DND-41 (cell line): ENCODE results near the gene MACROD2.

Experiments
- ATAC-seq: fragments of 200-7000 bp; cut with Tn5 transposase; 3 replicates; pipeline ENCODE4 v1.9.1; 2021; ENCODE audit warnings: low read depth; ENCODE audit not compliant: insufficient read depth
- DNase-seq: peaks from one replicate; pipeline ENCODE4 v3.0.0-alpha.2; 2020
- H2AFZ ChIP-seq: 2 replicates; pipeline ENCODE4 v1.6.0; 2012; ENCODE audit warnings: low read depth, low read length
- H3K27ac ChIP-seq: 2 replicates; pipeline ENCODE4 v1.5.1; 2012; ENCODE audit warnings: low read length, inconsistent platforms
- H3K27me3 ChIP-seq: fragments of 200-600 bp; sonication (generic); 2 replicates; pipeline ENCODE4 v1.6.0; 2012; ENCODE audit warnings: low read length, mild to moderate bottlenecking, inconsistent platforms; ENCODE audit not compliant: insufficient read depth, poor library complexity
- H3K36me3 ChIP-seq: 2 replicates; pipeline ENCODE4 v1.5.1; 2012; ENCODE audit warnings: low read length, inconsistent platforms; ENCODE audit not compliant: insufficient read depth
- H3K4me1 ChIP-seq: 2 replicates; pipeline ENCODE4 v1.5.1; 2012; ENCODE audit warnings: mild to moderate bottlenecking, low read length; ENCODE audit not compliant: insufficient read depth
- H3K4me2 ChIP-seq: 2 replicates; pipeline ENCODE4 v1.6.0; 2012; ENCODE audit warnings: mild to moderate bottlenecking, moderate library complexity, low read length, inconsistent platforms; ENCODE audit not compliant: insufficient read depth
- H3K4me3 ChIP-seq, 2 experiments: fragments of 200-600 bp in 1 of 2; shearing (Covaris generic) in 1 of 2; 2 replicates each; pipeline ENCODE4 v1.5.1; 2012 to 2016; ENCODE audit warnings: inconsistent platforms in 2 of 2, low read length in 2 of 2, mild to moderate bottlenecking in 2 of 2, low read depth in 1 of 2, moderate library complexity in 1 of 2
- H3K79me2 ChIP-seq: 2 replicates; pipeline ENCODE4 v1.6.0; 2012; ENCODE audit warnings: low read length, inconsistent platforms; ENCODE audit not compliant: insufficient read depth
- H3K9ac ChIP-seq: 2 replicates; pipeline ENCODE4 v1.6.0; 2012; ENCODE audit warnings: low read depth, mild to moderate bottlenecking, inconsistent platforms, low read length, moderate library complexity
- H3K9me3 ChIP-seq: 2 replicates; pipeline ENCODE4 v1.5.1; 2012; ENCODE audit warnings: low read length, moderate library complexity, mild to moderate bottlenecking, inconsistent platforms; ENCODE audit not compliant: insufficient read depth, severe bottlenecking
- H4K20me1 ChIP-seq: 2 replicates; pipeline ENCODE4 v1.6.0; 2012; ENCODE audit warnings: low read length; ENCODE audit not compliant: insufficient read depth
- CTCF ChIP-seq: IDR thresholded peaks from 2 replicates; pipeline ENCODE4 v1.5.1; 2012; ENCODE audit warnings: borderline replicate concordance, low read length, moderate library complexity, mild to moderate bottlenecking; ENCODE audit not compliant: poor library complexity, severe bottlenecking; ENCODE audit errors: extremely low read depth
- EZH2 ChIP-seq: IDR thresholded peaks from 3 replicates; pipeline ENCODE4 v1.6.1; 2012; ENCODE audit warnings: borderline replicate concordance, low read depth, mild to moderate bottlenecking, moderate library complexity, low read length, inconsistent platforms; ENCODE audit not compliant: severe bottlenecking

Gene MACROD2

GRCh38 chr20:16062661-16063581 lies 2067.6 kb downstream of the MACROD2 start:
- no peaks in the 10 kb centered on the region for H3K4me1 ChIP-seq
- no peak overlapping the region for H3K4me3 ChIP-seq
- TF ChIP-seq EZH2 (no peak), CTCF (no peak)
- H3K27me3 ChIP-seq = peaks cover 4% of the 10 kb centered on the region
- no peak overlapping the region for H3K9ac ChIP-seq
- H3K27ac ChIP-seq = no peak overlapping the region
- no peaks in the 10 kb centered on the region for H3K36me3 ChIP-seq
- H3K4me2 ChIP-seq = no peak overlapping the region
- H3K9me3 ChIP-seq = no peaks in the 10 kb centered on the region
- H4K20me1 ChIP-seq = no peaks in the 10 kb centered on the region
- DNase-seq = no peak
- no peak for ATAC-seq
- no peaks in the 10 kb centered on the region for H3K79me2 ChIP-seq
- no peak overlapping the region for H2AFZ ChIP-seq

- Histone ChIP-seq H4K20me1 (no peaks in the 10 kb centered on the region), H3K4me2 (no peak overlapping the region), H3K9ac (no peak overlapping the region), H3K4me3 (no peak overlapping the region), H3K79me2 (no peaks in the 10 kb centered on the region), H3K27ac (no peak overlapping the region), H3K27me3 (peaks cover 4% of the 10 kb centered on the region), H2AFZ (no peak overlapping the region), H3K36me3 (no peaks in the 10 kb centered on the region), H3K4me1 (no peaks in the 10 kb centered on the region), H3K9me3 (no peaks in the 10 kb centered on the region)
- ATAC-seq = no peak
- TF ChIP-seq EZH2 = no peak
- no peak for TF ChIP-seq CTCF
- no peak for DNase-seq
Measured at GRCh38 chr20:16063881-16064280, 2068.6 kb downstream of the MACROD2 start.

GRCh38 chr20:16064989-16065707 lies 2069.8 kb downstream of the MACROD2 start:
- H3K4me3 ChIP-seq = no peak overlapping the region
- no peak for DNase-seq
- no peaks in the 10 kb centered on the region for H3K36me3 ChIP-seq
- ATAC-seq = no peak
- no peak overlapping the region for H3K27ac ChIP-seq
- no peak overlapping the region for H3K4me2 ChIP-seq
- H3K27me3 ChIP-seq = peaks cover 1% of the 10 kb centered on the region
- H3K79me2 ChIP-seq = no peaks in the 10 kb centered on the region
- TF ChIP-seq CTCF (no peak), EZH2 (no peak)
- H4K20me1 ChIP-seq = no peaks in the 10 kb centered on the region
- no peaks in the 10 kb centered on the region for H3K4me1 ChIP-seq
- no peak overlapping the region for H2AFZ ChIP-seq
- H3K9ac ChIP-seq = no peak overlapping the region
- H3K9me3 ChIP-seq = no peaks in the 10 kb centered on the region
